Measurements from ENCODE around the gene ETS2. TPM values are rescaled to one million over a fixed set of nuclear protein-coding genes. Genes with fewer than 3 reads are reported as not detected.

The ETS2 gene
- polyA plus RNA-seq, 1 donor from 2014 or later = 11.6 TPM

- Histone ChIP-seq H3K9ac (ENCODE audit: low read length) (no peak overlapping the region), H3K79me2 (replicated peaks; ENCODE audit: insufficient read depth, low read length) (no peaks in the 10 kb centered on the region), H3K27ac (ENCODE audit: low read length) (no peak overlapping the region), H3K9me2 (ENCODE audit: insufficient read depth, low read length) (no peaks in the 10 kb centered on the region), H2AFZ (ENCODE audit: low read depth, low read length) (no peak overlapping the region), H4K20me1 (ENCODE audit: insufficient read depth) (no peaks in the 10 kb centered on the region), H3F3A (ENCODE audit: insufficient read depth, low read length, poor library complexity, severe bottlenecking) (no peaks in the 10 kb centered on the region), H3K9me3 (ENCODE audit: low read length) (no peaks in the 10 kb centered on the region), H3K4me2 (ENCODE audit: low read length) (no peak overlapping the region), H3K27me3 (ENCODE audit: insufficient read depth, low read depth, low read length) (no peaks in the 10 kb centered on the region), H3K36me3 (ENCODE audit: insufficient read depth, low read length) (peaks cover 40% of the 10 kb centered on the region), H3K4me3 (ENCODE audit: low read length) (no peak overlapping the region)
- TF ChIP-seq MXI1 (conservative IDR thresholded peaks at IDR 0.05; ENCODE audit: poor library complexity, severe bottlenecking) (no peak), POLR2AphosphoS5 (IDR thresholded peaks at IDR 0.05) (no peak), RAD21 (conservative IDR thresholded peaks at IDR 0.05) (no peak), EZH2 (IDR thresholded peaks at IDR 0.05; ENCODE audit: borderline replicate concordance, insufficient read depth, low read length, poor library complexity, severe bottlenecking) (no peak), EP300 (conservative IDR thresholded peaks at IDR 0.05; ENCODE audit: poor library complexity, severe bottlenecking) (no peak), SMC3 (conservative IDR thresholded peaks at IDR 0.05; ENCODE audit: poor library complexity) (no peak), REST (IDR thresholded peaks at IDR 0.05; ENCODE audit: borderline replicate concordance) (no peak), CTCF (IDR thresholded peaks at IDR 0.05; ENCODE audit: poor library complexity, severe bottlenecking) (no peak), TAF1 (IDR thresholded peaks at IDR 0.05; ENCODE audit: low read depth) (no peak)
These were observed 12.6 kb downstream of the ETS2 start for GRCh38 chr21:38818325-38818723.

- Histone ChIP-seq H4K20me1 (ENCODE audit: insufficient read depth) (no peaks in the 10 kb centered on the region), H3K27me3 (ENCODE audit: insufficient read depth, low read depth, low read length) (no peaks in the 10 kb centered on the region), H3K36me3 (ENCODE audit: insufficient read depth, low read length) (peaks cover 38% of the 10 kb centered on the region), H3K27ac (ENCODE audit: low read length) (no peak overlapping the region), H3K4me3 (ENCODE audit: low read length) (no peak overlapping the region), H3K9me3 (ENCODE audit: low read length) (no peaks in the 10 kb centered on the region), H3K9ac (ENCODE audit: low read length) (no peak overlapping the region), H3K79me2 (replicated peaks; ENCODE audit: insufficient read depth, low read length) (no peaks in the 10 kb centered on the region), H3F3A (ENCODE audit: insufficient read depth, low read length, poor library complexity, severe bottlenecking) (no peaks in the 10 kb centered on the region), H3K4me2 (ENCODE audit: low read length) (no peak overlapping the region), H2AFZ (ENCODE audit: low read depth, low read length) (no peak overlapping the region), H3K9me2 (ENCODE audit: insufficient read depth, low read length) (no peaks in the 10 kb centered on the region)
- TF ChIP-seq EP300 (conservative IDR thresholded peaks at IDR 0.05; ENCODE audit: poor library complexity, severe bottlenecking) (no peak), CTCF (IDR thresholded peaks at IDR 0.05; ENCODE audit: poor library complexity, severe bottlenecking) (no peak), RAD21 (conservative IDR thresholded peaks at IDR 0.05) (no peak), SMC3 (conservative IDR thresholded peaks at IDR 0.05; ENCODE audit: poor library complexity) (no peak), POLR2AphosphoS5 (IDR thresholded peaks at IDR 0.05) (no peak), MXI1 (conservative IDR thresholded peaks at IDR 0.05; ENCODE audit: poor library complexity, severe bottlenecking) (no peak)
These were observed 13.5 kb downstream of the ETS2 start for GRCh38 chr21:38819051-38819718.

All from neural cell (in vitro differentiated cells).